Measurements from ENCODE around the gene NMD3.

DNA sequence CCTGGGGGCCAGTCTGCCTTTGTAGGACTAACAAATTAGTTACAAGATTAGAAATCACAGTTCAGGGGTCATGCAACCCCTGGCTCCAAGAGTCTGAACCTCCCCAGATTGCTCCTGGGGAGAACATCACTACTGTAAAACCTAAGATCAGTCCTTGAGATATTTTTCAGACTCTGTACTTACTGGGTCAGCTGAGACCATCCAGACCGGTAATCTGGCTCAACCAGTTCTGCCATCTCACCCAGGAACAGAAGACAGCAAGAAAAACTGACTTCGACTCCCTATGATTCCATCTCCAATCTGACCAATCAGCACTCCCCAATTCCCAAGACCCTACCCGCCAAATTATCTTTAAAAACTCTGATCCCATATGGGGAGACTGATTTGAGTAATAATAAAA, 47.5 kb downstream of the NMD3 start:
- no peak for TF ChIP-seq ZNF274 (IDR thresholded peaks at IDR 0.05; ENCODE audit: low read depth, low read length)
- TF ChIP-seq SUZ12 (IDR thresholded peaks at IDR 0.05; ENCODE audit: extremely low read depth, insufficient read depth, insufficient read length): no peak
- no peak for TF ChIP-seq YY1 (IDR thresholded peaks at IDR 0.05; ENCODE audit: insufficient read depth, insufficient read length)
